ENCODE results near the gene JAK1. TPM values are rescaled to one million over a fixed set of nuclear protein-coding genes. Genes with fewer than 3 reads are reported as not detected.

The JAK1 gene
- total and polyA plus RNA-seq, 7 donors = 43.8 to 143 (median 99.6) TPM

- DNase-seq = no peak
- no peaks in the 10 kb centered on the region for H3K9me3 ChIP-seq
- H3K4me1 ChIP-seq = peaks cover 0 to 11% (median 5%) of the 10 kb centered on the region in 4 donors
- TF ChIP-seq CTCF (IDR thresholded peaks at IDR 0.05) = no peak
- no peak for TF ChIP-seq POLR2AphosphoS5 (IDR thresholded peaks at IDR 0.05)
- no peak for TF ChIP-seq EP300 (IDR thresholded peaks at IDR 0.05)
- peaks cover 0 to 11% (median 2%) of the 10 kb centered on the region in 4 donors for H3K36me3 ChIP-seq
- intact Hi-C loops (cut with DNase I) = no loop called here
- WGBS, 2 donors = 17 to 71% methylated on average over 3 of the region's 3 CpGs
- H3K4me3 ChIP-seq = no peak overlapping the region
- no peak overlapping the region for H3K27ac ChIP-seq
- H3K27me3 ChIP-seq = no peaks in the 10 kb centered on the region
Measured at GRCh38 chr1:64984737-64985136, 18.4 kb upstream of the JAK1 start.

- H3K36me3 ChIP-seq = peaks cover 0 to 13% (median 1%) of the 10 kb centered on the region in 4 donors
- TF ChIP-seq CTCF (IDR thresholded peaks at IDR 0.05) (no peak), EP300 (IDR thresholded peaks at IDR 0.05) (no peak), POLR2AphosphoS5 (IDR thresholded peaks at IDR 0.05) (no peak), POLR2A (IDR thresholded peaks at IDR 0.05) (no peak)
- DNase-seq = no peak
- no peaks in the 10 kb centered on the region for H3K27me3 ChIP-seq
- H3K27ac ChIP-seq = no peak overlapping the region
- WGBS, 2 donors = 75 to 84% methylated on average over 3 of the region's 3 CpGs
- no peak overlapping the region for H3K4me3 ChIP-seq
- intact Hi-C loops (cut with DNase I) = no loop called here
- peaks cover 0 to 11% (median 5%) of the 10 kb centered on the region in 4 donors for H3K4me1 ChIP-seq
- no peaks in the 10 kb centered on the region for H3K9me3 ChIP-seq
Measured at GRCh38 chr1:64984106-64984505, 17.8 kb upstream of the JAK1 start.

GRCh38 chr1:64983110-64983509 is 16.8 kb upstream of the JAK1 start:
- Histone ChIP-seq H3K27ac (no peak overlapping the region), H3K4me3 (no peak overlapping the region), H3K36me3 (peaks cover 0 to 23% (median 2%) of the 10 kb centered on the region in 4 donors), H3K9me3 (no peaks in the 10 kb centered on the region), H3K4me1 (peaks cover 0 to 11% (median 5%) of the 10 kb centered on the region in 4 donors), H3K27me3 (no peaks in the 10 kb centered on the region)
- intact Hi-C loops (cut with DNase I) = no loop called here
- no peak for TF ChIP-seq POLR2AphosphoS5 (IDR thresholded peaks at IDR 0.05)
- TF ChIP-seq CTCF (IDR thresholded peaks at IDR 0.05) = no peak
- TF ChIP-seq EP300 (IDR thresholded peaks at IDR 0.05) = no peak
- no peak for TF ChIP-seq POLR2A (IDR thresholded peaks at IDR 0.05)
- WGBS, 2 donors = 69 to 82% methylated on average over 5 of the region's 5 CpGs
- no peak for DNase-seq

- Histone ChIP-seq H3K27ac (no peak overlapping the region), H3K27me3 (no peaks in the 10 kb centered on the region)
Measured at GRCh38 chr1:64981601-64982533, 15.5 kb upstream of the JAK1 start.

More at GRCh38 chr1:64981601-64982533, 15.5 kb upstream of the JAK1 start:
- TF ChIP-seq POLR2AphosphoS5 (IDR thresholded peaks at IDR 0.05) = no peak
- no peak for TF ChIP-seq CTCF (IDR thresholded peaks at IDR 0.05)
- TF ChIP-seq POLR2A (IDR thresholded peaks at IDR 0.05) = no peak
- TF ChIP-seq EP300 (IDR thresholded peaks at IDR 0.05) = no peak
- Histone ChIP-seq H3K4me3 (no peak overlapping the region), H3K36me3 (peaks cover 0 to 21% (median 5%) of the 10 kb centered on the region in 4 donors), H3K4me1 (peaks cover 0 to 11% (median 5%) of the 10 kb centered on the region in 4 donors), H3K9me3 (no peaks in the 10 kb centered on the region)
- intact Hi-C loops (cut with DNase I) = no loop called here
- DNase-seq = no peak
- 23 to 59% methylated on average over 7 of the region's 7 CpGs for WGBS, 2 donors

Measured in sigmoid colon (tissue), 7 donors.